ENCODE results near the gene SMURF1. TPM values are rescaled to one million over a fixed set of nuclear protein-coding genes. Genes with fewer than 3 reads are reported as not detected.

Gene SMURF1
- total and polyA plus RNA-seq, 2 experiments from 2014 or later, result 6.8 to 19.1 TPM

GRCh38 chr7:99010281-99010680, 133.6 kb downstream of the SMURF1 start:
- H4K20me1 ChIP-seq (ENCODE audit: insufficient read depth), result no peaks in the 10 kb centered on the region
- H3K27ac ChIP-seq, result no peak overlapping the region
- H3K9ac ChIP-seq, result no peak overlapping the region
- no peaks in the 10 kb centered on the region for H3K27me3 ChIP-seq (replicated peaks; ENCODE audit: insufficient read depth)
- H3F3A ChIP-seq (ENCODE audit: insufficient read depth), result no peaks in the 10 kb centered on the region
- H3K36me3 ChIP-seq (ENCODE audit: low read depth), result peaks cover 22% of the 10 kb centered on the region
- in situ Hi-C loops (cut with MboI), result no loop called here
- H3K4me1 ChIP-seq (ENCODE audit: insufficient read depth), result no peaks in the 10 kb centered on the region
- H3K79me2 ChIP-seq (ENCODE audit: insufficient read depth), result no peaks in the 10 kb centered on the region
- no peak overlapping the region for H3K4me3 ChIP-seq
- H3K9me3 ChIP-seq (ENCODE audit: low read depth), result no peaks in the 10 kb centered on the region
- H3K9me2 ChIP-seq (ENCODE audit: insufficient read depth), result no peaks in the 10 kb centered on the region
- H2AFZ ChIP-seq, result no peak overlapping the region
- H3K4me2 ChIP-seq (ENCODE audit: unreplicated experiment), result no peak overlapping the region
- 66 to 67% methylated on average over 9 of the region's 9 CpGs for WGBS, 2 experiments (ENCODE audit: low coverage in 1 of 2, low lambda C conversion rate in 2 of 2, missing lambda C conversion rate in 2 of 2)
- no peak for TF ChIP-seq EZH2phosphoT487 (IDR thresholded peaks at IDR 0.05; ENCODE audit: insufficient read depth, low read depth)
- no peak for TF ChIP-seq EZH2 (IDR thresholded peaks at IDR 0.05; ENCODE audit: insufficient read depth, poor library complexity, severe bottlenecking)
- no peak for DNase-seq

GRCh38 chr7:99008921-99009530, 134.9 kb downstream of the SMURF1 start:
- no peaks in the 10 kb centered on the region for H3K9me3 ChIP-seq (ENCODE audit: low read depth)
- no peaks in the 10 kb centered on the region for H3K79me2 ChIP-seq (ENCODE audit: insufficient read depth)
- no peaks in the 10 kb centered on the region for H4K20me1 ChIP-seq (ENCODE audit: insufficient read depth)
- no peak overlapping the region for H3K4me2 ChIP-seq (ENCODE audit: unreplicated experiment)
- no peak for TF ChIP-seq EZH2 (IDR thresholded peaks at IDR 0.05; ENCODE audit: insufficient read depth, poor library complexity, severe bottlenecking)
- TF ChIP-seq EZH2phosphoT487 (IDR thresholded peaks at IDR 0.05; ENCODE audit: insufficient read depth, low read depth), result no peak
- DNase-seq, result no peak
- H3F3A ChIP-seq (ENCODE audit: insufficient read depth), result no peaks in the 10 kb centered on the region
- H3K9ac ChIP-seq, result no peak overlapping the region
- H3K36me3 ChIP-seq (ENCODE audit: low read depth), result peaks cover 20% of the 10 kb centered on the region
- no peaks in the 10 kb centered on the region for H3K4me1 ChIP-seq (ENCODE audit: insufficient read depth)
- H3K9me2 ChIP-seq (ENCODE audit: insufficient read depth), result no peaks in the 10 kb centered on the region
- H2AFZ ChIP-seq, result no peak overlapping the region
- no peaks in the 10 kb centered on the region for H3K27me3 ChIP-seq (replicated peaks; ENCODE audit: insufficient read depth)
- in situ Hi-C loops (cut with MboI), result no loop called here
- WGBS, 2 experiments (ENCODE audit: low coverage in 1 of 2, low lambda C conversion rate in 2 of 2, missing lambda C conversion rate in 2 of 2), result 90 to 91% methylated on average over 11 of the region's 11 CpGs
- no peak overlapping the region for H3K27ac ChIP-seq
- H3K4me3 ChIP-seq, result no peak overlapping the region

GRCh38 chr7:99008181-99008631, 135.7 kb downstream of the SMURF1 start:
- no peak for DNase-seq
- Histone ChIP-seq H3K4me3 (no peak overlapping the region), H3K27me3 (replicated peaks; ENCODE audit: insufficient read depth) (no peaks in the 10 kb centered on the region), H3K9ac (no peak overlapping the region), H3K9me2 (ENCODE audit: insufficient read depth) (no peaks in the 10 kb centered on the region), H2AFZ (no peak overlapping the region), H3K79me2 (ENCODE audit: insufficient read depth) (no peaks in the 10 kb centered on the region), H3K9me3 (ENCODE audit: low read depth) (no peaks in the 10 kb centered on the region), H3K4me1 (ENCODE audit: insufficient read depth) (no peaks in the 10 kb centered on the region), H3K36me3 (ENCODE audit: low read depth) (peaks cover 18% of the 10 kb centered on the region), H3F3A (ENCODE audit: insufficient read depth) (no peaks in the 10 kb centered on the region), H3K27ac (no peak overlapping the region), H3K4me2 (ENCODE audit: unreplicated experiment) (no peak overlapping the region), H4K20me1 (ENCODE audit: insufficient read depth) (no peaks in the 10 kb centered on the region)
- in situ Hi-C loops (cut with MboI), result no loop called here
- 92 to 96% methylated on average over 21 to 23 of the region's 23 CpGs for WGBS, 2 experiments (ENCODE audit: low coverage in 1 of 2, low lambda C conversion rate in 2 of 2, missing lambda C conversion rate in 2 of 2)
- TF ChIP-seq EZH2phosphoT487 (IDR thresholded peaks at IDR 0.05; ENCODE audit: insufficient read depth, low read depth), result no peak
- no peak for TF ChIP-seq EZH2 (IDR thresholded peaks at IDR 0.05; ENCODE audit: insufficient read depth, poor library complexity, severe bottlenecking)

- no peak for TF ChIP-seq EZH2phosphoT487 (IDR thresholded peaks at IDR 0.05; ENCODE audit: insufficient read depth, low read depth)
- TF ChIP-seq EZH2 (IDR thresholded peaks at IDR 0.05; ENCODE audit: insufficient read depth, poor library complexity, severe bottlenecking), result no peak
- Histone ChIP-seq H3K27ac (no peak overlapping the region), H2AFZ (no peak overlapping the region), H3K9me2 (ENCODE audit: insufficient read depth) (no peaks in the 10 kb centered on the region), H3K36me3 (ENCODE audit: low read depth) (peaks cover 11% of the 10 kb centered on the region; the same call in 1 of the 2 replicates), H3K4me1 (ENCODE audit: insufficient read depth) (no peaks in the 10 kb centered on the region), H3K9me3 (ENCODE audit: low read depth) (no peaks in the 10 kb centered on the region), H3K79me2 (ENCODE audit: insufficient read depth) (no peaks in the 10 kb centered on the region), H3K4me3 (no peak overlapping the region), H3K9ac (no peak overlapping the region), H3F3A (ENCODE audit: insufficient read depth) (no peaks in the 10 kb centered on the region), H4K20me1 (ENCODE audit: insufficient read depth) (no peaks in the 10 kb centered on the region), H3K4me2 (ENCODE audit: unreplicated experiment) (no peak overlapping the region), H3K27me3 (replicated peaks; ENCODE audit: insufficient read depth) (no peaks in the 10 kb centered on the region)
- in situ Hi-C loops (cut with MboI), result no loop called here
- 91 to 95% methylated on average over 11 of the region's 11 CpGs for WGBS, 2 experiments (ENCODE audit: low coverage in 1 of 2, low lambda C conversion rate in 2 of 2, missing lambda C conversion rate in 2 of 2)
- no peak for DNase-seq
Measured at GRCh38 chr7:99006739-99007424, 137.0 kb downstream of the SMURF1 start.

All from GM23248 (cell line).